ENCODE data around the gene RBM39.
A peak's percentile ranks its signal among the peaks of the same experiment; 100 is the strongest.

RBM39 gene

DNA sequence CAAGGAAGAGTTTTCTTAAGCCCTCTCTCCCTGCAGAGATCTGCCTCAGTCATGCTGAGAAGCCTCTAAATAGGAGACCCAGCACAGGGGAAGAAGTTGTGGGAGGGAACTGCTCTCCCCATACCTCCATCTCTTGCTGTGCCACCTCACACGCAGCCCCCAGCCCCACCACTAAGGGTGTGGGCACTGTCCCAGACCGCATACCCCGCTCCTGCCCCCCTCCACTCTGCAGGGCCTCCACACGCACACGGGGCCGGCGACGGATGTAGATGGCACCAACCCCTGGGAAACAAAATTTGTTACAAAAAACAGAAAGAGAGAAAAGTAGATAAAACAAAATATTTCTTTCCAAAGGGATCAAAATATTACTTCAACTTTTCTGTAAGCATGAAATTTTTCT lies 67.1 kb downstream of the RBM39 start:
- DNase-seq (ENCODE audit: low read depth) = no peak

DNA sequence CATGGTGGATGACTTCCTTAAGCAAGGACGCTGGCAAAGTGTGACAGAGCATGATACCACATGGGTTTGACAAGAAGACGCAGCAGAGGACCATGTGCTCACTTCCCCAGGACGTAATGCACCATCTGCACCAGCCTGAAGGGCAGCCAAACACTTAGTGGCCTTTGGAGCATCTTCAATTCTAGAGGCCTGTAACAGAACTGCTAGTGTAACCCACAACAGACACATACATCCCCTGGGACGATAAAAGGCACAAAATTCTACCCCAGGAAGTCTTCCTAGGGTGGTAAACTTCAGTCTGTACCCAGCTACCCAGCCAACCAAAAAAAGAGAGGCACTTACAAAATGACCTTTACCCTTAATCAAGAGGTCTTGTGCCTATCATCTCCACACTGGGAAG lies 68.2 kb downstream of the RBM39 start:
- no peak for DNase-seq (ENCODE audit: low read depth)

DNA sequence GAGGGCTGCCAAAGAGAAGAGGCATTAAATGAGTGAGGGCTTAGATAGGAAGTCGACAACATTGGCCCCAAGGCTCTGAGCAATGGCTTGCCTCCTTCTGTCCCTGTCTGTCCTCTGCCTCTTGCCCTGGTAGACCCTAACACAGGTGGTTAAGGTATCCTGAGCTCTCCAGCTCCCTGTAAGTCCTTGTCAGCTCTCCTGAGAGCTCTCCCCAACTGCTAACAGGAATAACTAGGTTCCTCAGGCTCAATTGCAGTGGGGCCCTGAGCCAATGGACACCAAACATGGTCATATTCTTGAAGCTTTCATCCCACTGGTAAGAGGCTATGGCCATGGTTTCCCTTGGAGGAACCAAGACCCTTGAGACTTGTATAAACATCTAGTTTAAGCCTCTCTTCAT lies 72.4 kb downstream of the RBM39 start:
- DNase-seq (ENCODE audit: low read depth) = no peak

DNA sequence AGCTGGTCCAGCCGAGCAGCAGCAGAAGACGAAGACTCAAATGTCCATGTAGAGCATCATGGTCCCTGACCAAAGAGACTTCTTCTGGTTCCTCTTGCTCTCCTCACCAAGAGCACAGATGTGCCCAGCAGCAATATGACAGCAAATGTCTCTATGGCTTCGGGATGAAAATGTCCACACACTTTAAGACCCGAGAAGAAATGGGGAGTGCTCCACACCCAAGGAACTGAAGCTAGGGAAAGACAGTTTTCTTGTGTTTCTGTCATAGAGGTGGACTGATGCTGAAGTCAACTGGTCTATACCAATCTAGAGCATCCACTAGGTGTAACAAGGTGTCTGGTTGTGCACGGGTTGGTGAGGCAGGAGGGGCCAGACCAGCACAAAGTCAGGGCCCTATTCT lies 72.8 kb downstream of the RBM39 start:
- no peak for DNase-seq (ENCODE audit: low read depth)

DNA sequence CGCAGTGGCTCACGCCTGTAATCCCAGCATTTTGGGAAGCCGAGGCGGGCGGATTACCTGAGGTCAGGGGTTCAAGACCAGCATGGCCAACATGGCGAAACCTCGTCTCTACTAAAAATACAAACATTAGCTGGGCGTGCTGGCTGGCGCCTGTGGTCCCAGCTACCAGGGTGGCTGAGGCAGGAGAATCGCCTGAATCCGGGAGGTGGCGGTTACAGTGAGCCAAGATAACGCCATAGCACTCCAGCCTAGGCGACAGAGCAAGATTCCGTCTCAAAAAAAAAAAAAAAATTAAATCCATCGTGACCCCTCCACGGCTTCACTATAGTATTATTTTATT lies 76.1 kb downstream of the RBM39 start:
- no peak for DNase-seq (ENCODE audit: low read depth)

DNA sequence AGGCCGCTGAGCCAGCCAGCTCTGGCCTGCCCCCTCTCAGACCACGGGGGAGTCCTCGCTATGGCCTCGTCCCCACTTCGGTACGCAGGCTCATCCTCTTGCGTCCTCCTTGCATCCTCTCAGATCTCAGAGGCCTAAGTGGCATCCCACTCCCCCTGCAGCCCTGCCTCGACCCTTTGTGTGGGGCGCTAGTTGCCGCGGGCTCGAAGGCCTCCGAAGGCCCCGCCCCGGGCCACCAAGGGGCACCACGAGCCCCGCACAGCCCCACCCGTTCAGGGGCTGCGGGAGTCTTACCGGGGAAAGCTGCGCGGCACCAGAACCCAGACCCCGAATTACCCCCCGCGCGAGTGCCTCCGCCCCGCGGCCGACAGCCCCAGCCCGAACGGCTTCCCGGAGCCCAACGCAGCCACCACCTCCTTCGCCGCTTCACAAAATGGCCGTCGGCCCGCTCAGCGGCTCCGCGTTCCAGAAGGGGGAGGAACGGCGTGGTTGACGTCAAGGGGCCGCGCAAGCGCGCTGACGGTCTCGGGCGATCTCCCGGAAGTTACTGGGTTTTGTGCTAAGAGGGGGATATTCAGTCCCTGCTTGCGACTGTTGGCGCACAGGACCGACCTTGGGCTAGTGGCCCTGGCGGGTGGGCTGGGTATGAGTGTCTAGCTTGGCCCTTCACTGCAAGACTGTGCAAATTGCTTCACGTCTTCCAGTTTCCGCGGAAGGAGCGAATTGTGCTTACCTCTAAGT lies 77.4 kb downstream of the RBM39 start, which contains the start of the genes CPNE1 and RBM12:
CPNE1 (minus strand) TSS at position 435 of the 741 bp plus-strand sequence. CDS start 31,977 bp downstream, outside the sequence.
RBM12 (minus strand) TSS at position 435 of the 741 bp plus-strand sequence. CDS start 9,578 bp downstream, outside the sequence.
- peak; percentile 89 for DNase-seq (ENCODE audit: low read depth)

DNA sequence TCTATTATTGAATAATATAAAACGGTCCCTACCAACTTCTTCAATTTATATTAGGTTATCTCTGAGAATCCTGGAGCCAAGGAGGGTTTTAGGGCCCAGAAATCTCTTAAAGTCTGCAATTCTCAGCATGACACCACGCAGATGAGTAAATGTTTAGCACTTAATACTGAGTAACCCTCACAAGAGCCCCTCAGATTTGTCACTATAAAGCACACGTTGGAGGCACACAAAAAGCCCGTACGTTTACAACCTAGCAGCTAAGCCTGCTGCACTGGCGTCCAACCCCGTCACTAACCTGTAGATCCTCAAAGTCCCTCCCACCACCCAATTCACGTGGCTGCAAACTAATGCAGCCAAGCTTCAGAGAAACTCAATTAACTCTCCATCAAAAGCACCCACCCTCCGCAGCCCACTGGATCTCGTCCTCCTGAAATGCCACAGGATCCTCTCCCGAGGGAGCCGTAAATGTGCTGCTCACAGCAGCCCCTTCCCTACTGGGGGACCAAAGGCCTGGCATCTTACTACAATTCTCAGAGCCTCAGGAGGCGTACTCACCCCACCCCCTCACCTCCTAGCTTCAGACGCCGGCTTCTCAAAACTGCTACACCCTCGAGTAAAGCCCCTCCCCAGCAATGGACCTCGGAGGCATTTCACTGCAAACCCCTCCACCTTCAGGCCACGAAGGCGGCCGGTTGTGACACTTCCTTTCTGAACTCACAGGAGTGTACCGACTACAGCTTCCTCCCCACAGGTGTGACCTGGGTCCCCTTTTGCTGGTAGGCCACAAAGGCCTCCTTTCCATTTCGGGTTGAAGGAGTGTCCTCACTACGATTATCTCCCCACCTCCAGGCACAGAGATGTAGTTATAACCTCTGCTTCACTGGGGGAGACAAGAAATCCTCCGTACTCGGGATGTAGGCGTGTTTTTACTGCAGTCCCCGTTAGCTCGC lies 78.3 kb downstream of the RBM39 start:
- peak; percentile 57 for DNase-seq (ENCODE audit: low read depth)

DNA sequence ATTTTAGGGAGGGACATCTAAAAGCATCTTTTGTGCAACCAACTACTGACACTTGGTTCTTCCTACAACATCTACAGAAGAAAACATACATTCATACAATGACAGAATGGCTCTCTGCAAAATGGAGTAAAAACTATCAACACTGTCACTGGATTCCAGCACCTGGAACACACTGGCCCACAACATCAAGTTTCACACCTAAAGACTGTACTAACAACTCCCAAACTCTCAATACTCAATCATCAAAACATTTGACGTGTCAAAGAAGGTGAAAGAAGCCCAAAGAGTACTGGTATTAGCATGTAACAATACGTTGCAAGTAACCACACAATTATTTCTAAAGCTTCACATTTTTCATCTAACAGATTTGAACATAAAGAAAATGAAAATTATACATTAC lies 79.5 kb downstream of the RBM39 start:
- no peak for DNase-seq (ENCODE audit: low read depth)

DNA sequence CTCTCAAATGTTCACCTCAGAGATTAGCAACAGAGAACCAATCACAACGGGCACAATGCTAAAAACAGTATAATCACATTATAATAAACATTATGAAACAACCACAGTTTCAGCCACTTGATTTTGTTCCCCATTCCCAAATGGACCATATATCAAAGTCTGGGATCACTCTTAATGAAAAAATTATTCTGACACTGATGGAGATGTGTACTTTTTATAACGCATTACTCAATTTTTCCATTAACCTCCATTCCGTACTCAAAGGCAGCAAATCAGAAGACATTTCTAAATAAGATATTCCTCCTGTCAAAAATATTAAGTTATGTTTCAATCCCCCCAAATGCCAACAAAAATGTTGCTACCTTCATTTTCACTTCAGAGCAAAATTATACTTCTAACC lies 80.2 kb downstream of the RBM39 start:
- no peak for DNase-seq (ENCODE audit: low read depth)

DNA sequence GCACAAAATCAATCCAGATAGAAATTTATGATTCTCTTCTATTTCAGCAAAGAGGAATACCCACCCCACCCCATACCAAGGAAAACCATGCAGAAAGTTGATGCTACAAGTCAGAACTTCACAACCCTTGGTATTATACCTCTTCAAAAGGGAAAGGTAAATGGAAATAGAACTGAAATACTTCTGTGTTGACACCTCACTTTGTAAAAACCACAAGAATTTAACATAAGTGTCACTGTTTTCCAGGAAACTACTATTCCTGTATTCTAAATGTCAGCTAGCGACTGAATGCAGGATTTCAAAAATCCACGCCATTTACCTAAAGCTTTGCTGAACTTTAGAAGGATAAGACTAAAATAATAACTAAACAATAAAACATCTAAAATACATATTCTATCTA lies 81.0 kb downstream of the RBM39 start:
- no peak for DNase-seq (ENCODE audit: low read depth)

DNA sequence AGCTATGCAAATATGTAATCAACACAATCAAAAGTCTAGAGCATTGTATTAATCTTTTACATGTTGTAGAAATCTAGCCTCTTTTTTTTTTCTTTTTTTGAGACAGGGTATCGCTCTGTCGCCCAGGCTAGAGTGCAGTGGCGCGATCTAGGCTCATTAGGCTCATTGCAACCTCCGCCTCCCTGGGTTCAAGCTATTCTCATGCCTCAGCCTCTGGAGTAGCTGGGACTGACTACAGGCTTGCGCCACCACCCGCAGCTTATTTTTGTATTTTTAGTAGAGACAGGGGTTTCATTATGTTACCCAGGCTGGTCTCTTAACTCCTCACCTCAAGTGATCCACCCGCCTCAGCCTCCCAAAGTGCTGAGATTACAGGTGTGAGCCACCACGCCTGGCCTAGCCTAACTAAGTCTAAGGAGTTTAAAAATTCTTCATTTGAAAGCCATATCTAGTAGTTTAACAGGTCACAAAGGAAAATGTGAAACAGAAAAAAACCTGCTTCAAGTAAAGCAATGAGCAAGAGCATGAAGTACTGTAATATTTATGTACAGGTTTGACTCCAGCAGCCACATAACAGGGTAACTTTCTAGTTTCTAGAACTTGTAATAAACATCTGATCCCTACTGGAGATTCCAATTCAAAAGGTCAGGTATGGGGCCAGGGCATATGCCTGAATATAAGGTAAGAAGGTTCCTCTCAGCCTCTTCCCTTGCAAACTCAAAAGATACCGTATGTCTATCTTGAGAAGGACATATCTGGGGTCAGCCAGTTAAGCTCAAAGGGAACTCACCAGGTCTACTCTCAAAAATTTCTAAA lies 81.7 kb downstream of the RBM39 start:
- DNase-seq (ENCODE audit: low read depth) = no peak

DNA sequence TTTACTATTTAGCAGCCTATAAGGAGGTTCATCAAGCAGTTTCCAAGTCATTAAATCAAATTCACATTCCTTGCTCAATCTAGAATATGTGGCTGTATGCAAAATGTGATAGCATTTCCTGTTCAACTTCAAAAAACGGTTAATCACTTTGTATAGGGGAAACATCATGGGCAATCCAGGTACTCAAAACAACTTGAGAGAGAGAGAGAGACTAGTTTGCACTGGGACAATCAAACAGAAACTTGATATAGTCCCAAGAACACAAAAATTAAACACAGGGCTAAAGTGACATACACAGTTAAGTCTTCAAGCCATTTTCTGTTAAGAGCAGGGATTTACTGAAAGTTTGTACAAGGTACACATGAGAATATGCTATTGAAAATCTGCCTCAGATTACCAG lies 84.8 kb downstream of the RBM39 start:
- DNase-seq (ENCODE audit: low read depth) = no peak

DNA sequence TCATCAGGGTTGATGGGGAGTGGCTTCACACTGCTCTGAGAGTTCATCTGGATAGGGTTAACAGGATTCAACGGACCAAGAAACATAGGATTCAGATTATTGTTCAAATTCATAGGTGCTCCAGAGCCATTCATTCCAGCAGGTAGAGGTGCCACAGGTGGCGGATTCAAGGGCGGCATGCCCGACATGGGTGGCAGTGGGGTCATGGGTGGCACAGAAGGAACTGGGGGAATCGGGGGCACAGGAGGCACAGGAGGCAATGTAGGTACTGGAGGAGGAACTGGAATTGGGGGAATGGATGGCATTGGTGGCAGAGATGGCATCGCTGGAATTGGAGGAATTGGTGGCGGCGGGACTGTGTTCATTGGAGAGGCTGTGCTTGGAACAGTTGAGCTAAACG lies 87.6 kb downstream of the RBM39 start:
- DNase-seq (ENCODE audit: low read depth) = no peak

DNA sequence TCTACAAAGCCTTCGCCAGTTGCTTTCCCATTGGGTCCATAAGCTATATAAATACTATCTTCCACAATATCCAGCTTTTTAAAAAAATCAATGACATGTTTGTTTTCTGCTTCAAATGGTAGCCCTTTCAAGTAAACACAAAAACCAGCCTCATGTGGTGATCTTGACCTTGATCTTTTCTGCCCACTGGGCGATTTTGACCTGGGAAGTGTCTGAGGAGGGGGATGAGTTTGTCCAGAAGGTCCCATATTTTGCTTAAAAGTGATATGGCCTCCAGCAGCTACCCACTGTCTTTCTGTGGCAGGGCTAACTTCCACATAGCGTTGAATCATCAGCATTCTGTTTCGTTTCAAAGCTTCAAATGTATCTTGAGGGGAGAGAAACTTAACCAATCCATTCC lies 88.2 kb downstream of the RBM39 start:
- no peak for DNase-seq (ENCODE audit: low read depth)

Measured in activated gamma-delta T cell treated with anti-CD3 and anti-CD28 coated beads, Interleukin-2, amount 50 U/mL, for 16 hours (primary cell).